Kidney (tissue), 14 donors: ENCODE data around the gene SERPINB5. TPM values are rescaled to one million over a fixed set of nuclear protein-coding genes. Genes with fewer than 3 reads are reported as not detected.

Experiments
- DNase-seq, 5 donors: peaks; one replicate each; pipeline ENCODE4 v3.0.0-alpha.2; 2013 to 2020
- FAIRE-seq: peaks from 2 replicates; lab custom pipeline; 2012; peaks lifted over from hg19 to GRCh38; lab: Jason Lieb, UNC
- H3K27ac ChIP-seq, 2 donors: one replicate each; pipeline ENCODE4 v1.7.0; 2013; ENCODE audit warnings: low read depth in 2 of 2, low read length in 2 of 2, inconsistent platforms in 1 of 2
- H3K27me3 ChIP-seq: one replicate; pipeline ENCODE4 v1.7.1; 2013; ENCODE audit warnings: low read length, inconsistent platforms; ENCODE audit not compliant: control insufficient read depth, insufficient read depth
- H3K36me3 ChIP-seq, 3 donors: one replicate each; pipeline versions ENCODE4 v1.7.0 to v1.7.1; 2013; ENCODE audit warnings: low read length in 3 of 3, control low read depth in 1 of 3, inconsistent platforms in 1 of 3; ENCODE audit not compliant: insufficient read depth in 3 of 3, control insufficient read depth in 2 of 3
- H3K4me1 ChIP-seq, 3 donors: one replicate each; pipeline versions ENCODE4 v1.7.0 to v1.7.1; 2013; ENCODE audit warnings: low read length in 3 of 3, inconsistent platforms in 1 of 3, low read depth in 1 of 3; ENCODE audit not compliant: control insufficient read depth in 2 of 3, insufficient read depth in 2 of 3
- H3K4me3 ChIP-seq, 3 donors: one replicate each; pipeline versions ENCODE4 v1.7.0 to v1.8.1; 2013; ENCODE audit warnings: low read length in 3 of 3, control low read depth in 1 of 3, inconsistent platforms in 1 of 3
- H3K9ac ChIP-seq, 3 donors: one replicate each; pipeline versions ENCODE4 v1.7.0 to v1.7.1; 2013; ENCODE audit warnings: low read length in 3 of 3, control low read depth in 1 of 3, inconsistent platforms in 1 of 3
- H3K9me3 ChIP-seq, 3 donors: one replicate each; pipeline versions ENCODE4 v1.7.0 to v1.7.1; 2013; ENCODE audit warnings: low read length in 3 of 3, control low read depth in 1 of 3, inconsistent platforms in 1 of 3; ENCODE audit not compliant: control insufficient read depth in 2 of 3, insufficient read depth in 1 of 3
- intact Hi-C: fragments of 100-400 bp; cut with DNase I; formaldehyde crosslinking; loops from one replicate; pipeline ENCODE4 v1.11.1; 2022
- polyA plus RNA-seq: library from polyadenylated mRNA; stranded (reverse); fragments of 350-450 nt; fragmentation: Illumina TruSeq; extraction: RNeasy Lipid Tissue Mini Kit (QIAGEN cat#74804); gene quantifications from one replicate; pipeline ENCODE4 v1.2.3, GENCODE V29; 2014; ENCODE audit warnings: low read depth, low replicate concordance; ENCODE audit not compliant: insufficient read depth
- total RNA-seq: library from RNA; stranded (reverse); fragmentation: NEBNext Ultra II Directional; extraction: Animal tissue kit (Norgen Biotek cat#: 25700); gene quantifications from one replicate; pipeline ENCODE4 v1.2.1, GENCODE V29; 2021
- TF ChIP-seq, protein P1 (sequence below): IDR thresholded peaks from 3 replicates; pipeline ENCODE4 v1.5.1; 2012; ENCODE audit warnings: mild to moderate bottlenecking, moderate library complexity, borderline replicate concordance; ENCODE audit not compliant: insufficient read depth; ENCODE audit errors: extremely low read depth
- donor health status: control.
- donor health status: control.
- donor health status: control.
- donor health status: control.
- donor health status: control.
- donor health status: DM: yes; HTN: yes; CAD: no.
- donor health status: Normal renal cell carcinoma (clear cell type).

Gene SERPINB5
- total and polyA plus RNA-seq, 2 donors from 2014 or later: not detected

DNA sequence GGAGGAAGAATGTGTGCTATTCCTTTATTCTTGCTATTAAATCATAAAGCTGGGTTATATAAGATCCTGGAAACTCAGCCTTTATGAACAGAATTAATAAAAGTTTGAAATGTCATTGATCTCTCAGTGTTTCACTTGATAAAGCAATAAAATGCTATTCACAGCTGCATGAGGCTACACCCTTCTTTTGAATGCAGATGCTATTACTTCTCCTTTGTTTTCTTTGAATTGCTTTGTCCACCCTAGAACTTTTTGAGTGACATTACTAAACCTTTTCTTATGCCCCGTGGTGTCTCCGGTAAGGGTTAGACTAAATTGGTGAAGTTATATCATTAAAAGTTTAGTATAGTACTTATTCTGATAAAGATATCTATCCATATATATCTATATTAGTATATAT is 18.9 kb downstream of the SERPINB5 start:
- TF ChIP-seq, protein P1, sequence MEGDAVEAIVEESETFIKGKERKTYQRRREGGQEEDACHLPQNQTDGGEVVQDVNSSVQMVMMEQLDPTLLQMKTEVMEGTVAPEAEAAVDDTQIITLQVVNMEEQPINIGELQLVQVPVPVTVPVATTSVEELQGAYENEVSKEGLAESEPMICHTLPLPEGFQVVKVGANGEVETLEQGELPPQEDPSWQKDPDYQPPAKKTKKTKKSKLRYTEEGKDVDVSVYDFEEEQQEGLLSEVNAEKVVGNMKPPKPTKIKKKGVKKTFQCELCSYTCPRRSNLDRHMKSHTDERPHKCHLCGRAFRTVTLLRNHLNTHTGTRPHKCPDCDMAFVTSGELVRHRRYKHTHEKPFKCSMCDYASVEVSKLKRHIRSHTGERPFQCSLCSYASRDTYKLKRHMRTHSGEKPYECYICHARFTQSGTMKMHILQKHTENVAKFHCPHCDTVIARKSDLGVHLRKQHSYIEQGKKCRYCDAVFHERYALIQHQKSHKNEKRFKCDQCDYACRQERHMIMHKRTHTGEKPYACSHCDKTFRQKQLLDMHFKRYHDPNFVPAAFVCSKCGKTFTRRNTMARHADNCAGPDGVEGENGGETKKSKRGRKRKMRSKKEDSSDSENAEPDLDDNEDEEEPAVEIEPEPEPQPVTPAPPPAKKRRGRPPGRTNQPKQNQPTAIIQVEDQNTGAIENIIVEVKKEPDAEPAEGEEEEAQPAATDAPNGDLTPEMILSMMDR: no peak
- H3K27me3 ChIP-seq: no peaks in the 10 kb centered on the region
- H3K27ac ChIP-seq: no peak overlapping the region
- no peak overlapping the region for H3K4me3 ChIP-seq
- H3K36me3 ChIP-seq: no peaks in the 10 kb centered on the region
- FAIRE-seq (no peak), DNase-seq (no peak)
- intact Hi-C loops: no loop called here
- H3K9ac ChIP-seq: no peak overlapping the region
- H3K4me1 ChIP-seq: no peaks in the 10 kb centered on the region
- H3K9me3 ChIP-seq: no peaks in the 10 kb centered on the region

DNA sequence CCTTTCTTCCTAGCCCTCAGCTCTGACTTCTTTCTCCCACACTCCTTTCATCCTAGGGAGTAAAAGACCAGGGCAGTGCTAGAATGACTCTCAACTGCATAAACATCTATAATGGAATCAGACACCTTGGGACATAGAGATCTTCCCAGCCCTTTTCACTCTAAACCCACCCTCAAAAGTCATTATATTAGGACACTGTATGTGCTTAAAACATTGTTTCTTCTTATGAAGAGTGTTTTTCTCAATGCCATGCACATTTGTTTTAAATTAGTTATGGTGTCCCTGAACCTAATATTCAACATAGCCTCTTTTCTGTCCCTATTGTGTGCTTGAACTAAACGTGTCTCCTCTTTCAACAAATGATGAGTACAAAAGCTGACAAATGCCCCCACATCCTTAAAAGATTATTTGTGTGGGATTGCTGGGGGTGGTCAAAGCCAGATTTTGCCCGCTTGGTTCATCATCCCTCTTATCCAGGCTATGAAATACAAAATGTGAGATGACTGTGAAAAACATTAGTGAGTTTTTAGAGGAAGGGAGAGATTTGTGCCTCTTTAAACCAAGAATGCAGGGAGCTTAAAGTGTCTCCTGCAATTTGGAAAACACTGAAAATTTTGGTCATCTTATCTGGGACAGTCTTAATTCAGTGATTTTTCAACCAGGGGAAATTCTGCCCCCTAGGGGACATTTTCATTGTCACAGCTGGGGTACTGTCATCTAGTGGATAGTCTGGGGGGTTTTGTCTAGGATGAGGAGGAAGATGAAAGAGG is 29.0 kb downstream of the SERPINB5 start:
- H3K27me3 ChIP-seq: no peaks in the 10 kb centered on the region
- H3K27ac ChIP-seq: no peak overlapping the region
- no peaks in the 10 kb centered on the region for H3K36me3 ChIP-seq
- no peak for DNase-seq
- H3K4me3 ChIP-seq: no peak overlapping the region
- FAIRE-seq: no peak
- no peak overlapping the region for H3K9ac ChIP-seq
- intact Hi-C loops: no loop called here
- TF ChIP-seq, protein P1: peak; percentile 15
- H3K9me3 ChIP-seq: no peaks in the 10 kb centered on the region
- H3K4me1 ChIP-seq: no peaks in the 10 kb centered on the region

DNA sequence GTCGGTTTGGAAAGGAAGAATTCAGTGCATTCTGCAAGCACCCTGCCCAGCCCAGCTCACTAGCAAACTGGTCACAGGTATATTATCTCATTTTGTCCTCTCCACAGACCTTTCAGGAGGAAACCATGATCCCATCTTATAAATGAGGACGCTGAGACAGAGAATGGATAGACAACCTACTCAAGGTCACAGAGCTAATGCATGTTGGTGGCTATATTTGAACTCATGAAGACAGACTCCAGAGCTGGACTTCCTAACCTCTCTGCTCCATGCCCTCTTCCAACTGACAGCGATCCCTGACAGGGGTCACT is 29.5 kb downstream of the SERPINB5 start:
- Histone ChIP-seq H3K36me3 (no peaks in the 10 kb centered on the region), H3K4me1 (no peaks in the 10 kb centered on the region), H3K27me3 (no peaks in the 10 kb centered on the region), H3K9me3 (no peaks in the 10 kb centered on the region), H3K4me3 (no peak overlapping the region), H3K27ac (no peak overlapping the region), H3K9ac (no peak overlapping the region)
- TF ChIP-seq, protein P1: no peak
- FAIRE-seq (no peak), DNase-seq (no peak)
- intact Hi-C loops: no loop called here
